Measurements from ENCODE around the gene SPIRE1.
"Not testable (repeated sequence)": the region's sequence is repeated elsewhere in the genome, so short reads cannot be mapped to it uniquely, and the experiment has no call there.

The SPIRE1 gene

DNA sequence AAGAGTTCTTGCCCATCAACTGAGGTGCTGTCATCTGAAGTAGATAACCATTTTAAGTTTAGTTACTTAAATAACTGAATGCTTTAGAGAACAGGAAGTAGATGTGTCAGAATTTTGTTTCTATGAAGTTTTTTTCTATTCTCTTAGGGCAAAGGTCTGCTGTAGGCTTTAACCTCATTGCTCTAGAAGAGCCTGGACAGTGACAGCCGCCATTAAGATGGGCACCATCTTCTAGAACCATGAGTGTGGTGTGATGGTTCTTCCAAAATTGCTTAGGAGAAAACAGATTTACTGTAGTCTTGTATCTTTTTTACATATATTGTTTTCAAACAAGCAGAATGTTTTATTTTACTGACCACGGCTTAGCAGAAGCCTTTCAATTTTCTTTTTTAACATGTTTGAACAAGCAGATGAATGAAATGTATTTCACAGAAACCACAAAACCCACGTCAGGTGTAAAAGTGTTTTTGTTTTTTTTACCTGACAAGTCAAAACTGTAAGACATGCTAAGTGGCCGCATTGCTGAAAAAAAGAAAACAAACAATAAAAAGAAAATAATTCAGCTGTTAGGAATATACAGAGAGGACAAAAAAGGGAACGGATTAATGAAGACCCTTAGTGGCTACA is 172.3 kb downstream of the SPIRE1 start:
- no peaks in the 10 kb centered on the region for H3K36me3 ChIP-seq (ENCODE audit: low read length)
- TF ChIP-seq EZH2phosphoT487 (conservative IDR thresholded peaks at IDR 0.05; ENCODE audit: low read length) = no peak
- TF ChIP-seq, protein P1, sequence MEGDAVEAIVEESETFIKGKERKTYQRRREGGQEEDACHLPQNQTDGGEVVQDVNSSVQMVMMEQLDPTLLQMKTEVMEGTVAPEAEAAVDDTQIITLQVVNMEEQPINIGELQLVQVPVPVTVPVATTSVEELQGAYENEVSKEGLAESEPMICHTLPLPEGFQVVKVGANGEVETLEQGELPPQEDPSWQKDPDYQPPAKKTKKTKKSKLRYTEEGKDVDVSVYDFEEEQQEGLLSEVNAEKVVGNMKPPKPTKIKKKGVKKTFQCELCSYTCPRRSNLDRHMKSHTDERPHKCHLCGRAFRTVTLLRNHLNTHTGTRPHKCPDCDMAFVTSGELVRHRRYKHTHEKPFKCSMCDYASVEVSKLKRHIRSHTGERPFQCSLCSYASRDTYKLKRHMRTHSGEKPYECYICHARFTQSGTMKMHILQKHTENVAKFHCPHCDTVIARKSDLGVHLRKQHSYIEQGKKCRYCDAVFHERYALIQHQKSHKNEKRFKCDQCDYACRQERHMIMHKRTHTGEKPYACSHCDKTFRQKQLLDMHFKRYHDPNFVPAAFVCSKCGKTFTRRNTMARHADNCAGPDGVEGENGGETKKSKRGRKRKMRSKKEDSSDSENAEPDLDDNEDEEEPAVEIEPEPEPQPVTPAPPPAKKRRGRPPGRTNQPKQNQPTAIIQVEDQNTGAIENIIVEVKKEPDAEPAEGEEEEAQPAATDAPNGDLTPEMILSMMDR (IDR thresholded peaks at IDR 0.05; ENCODE audit: insufficient read depth, low read length, poor library complexity, severe bottlenecking) = no peak
- H3K4me2 ChIP-seq (ENCODE audit: low read depth, low read length, poor library complexity, severe bottlenecking) = no peak overlapping the region
- H3K9ac ChIP-seq (ENCODE audit: low read length) = no peak overlapping the region
- H3K4me3 ChIP-seq (ENCODE audit: insufficient read depth, low read length, poor library complexity, severe bottlenecking) = no peak overlapping the region
- H3K79me2 ChIP-seq (ENCODE audit: insufficient read depth, low read length) = no peaks in the 10 kb centered on the region
- H3F3A ChIP-seq (ENCODE audit: insufficient read depth) = no peaks in the 10 kb centered on the region
- no peaks in the 10 kb centered on the region for H3K9me2 ChIP-seq (replicated peaks; ENCODE audit: insufficient read depth, low read length)
- no peak overlapping the region for H3K27ac ChIP-seq (ENCODE audit: low read depth, low read length)
- no peaks in the 10 kb centered on the region for H3K9me3 ChIP-seq (ENCODE audit: insufficient read depth, low read length)
- H2AFZ ChIP-seq (ENCODE audit: low read depth, low read length, severe bottlenecking) = no peak overlapping the region
- H4K20me1 ChIP-seq (ENCODE audit: low read depth, low read length) = no peaks in the 10 kb centered on the region
- H3K27me3 ChIP-seq (ENCODE audit: low read length) = no peaks in the 10 kb centered on the region

DNA sequence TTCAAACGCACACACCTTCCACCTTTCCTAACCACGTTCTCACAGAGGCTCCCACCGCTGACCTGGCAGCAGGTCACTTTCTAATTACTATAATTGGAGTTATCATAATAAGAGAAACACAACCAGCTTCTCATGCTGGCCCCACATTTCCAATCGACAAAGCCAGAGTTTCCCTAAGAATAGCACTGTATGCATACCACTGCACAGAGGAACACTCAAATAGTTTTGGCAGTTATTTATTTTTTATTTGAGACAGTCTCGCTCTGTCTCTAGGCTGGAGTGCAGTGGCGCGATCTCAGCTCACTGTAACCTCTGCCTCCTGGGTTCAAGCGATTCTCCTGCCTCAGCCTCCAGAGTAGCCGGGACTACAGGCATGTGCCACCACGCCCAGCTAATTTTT is 176.0 kb downstream of the SPIRE1 start:
- H3F3A ChIP-seq (ENCODE audit: insufficient read depth); H3K4me3 ChIP-seq (ENCODE audit: insufficient read depth, low read length, poor library complexity, severe bottlenecking); H3K79me2 ChIP-seq (ENCODE audit: insufficient read depth, low read length); H3K27me3 ChIP-seq (ENCODE audit: low read length); H3K9me2 ChIP-seq (replicated peaks; ENCODE audit: insufficient read depth, low read length); H2AFZ ChIP-seq (ENCODE audit: low read depth, low read length, severe bottlenecking); H3K9ac ChIP-seq (ENCODE audit: low read length); H3K27ac ChIP-seq (ENCODE audit: low read depth, low read length); H3K9me3 ChIP-seq (ENCODE audit: insufficient read depth, low read length); H3K4me2 ChIP-seq (ENCODE audit: low read depth, low read length, poor library complexity, severe bottlenecking); H3K36me3 ChIP-seq (ENCODE audit: low read length); H4K20me1 ChIP-seq (ENCODE audit: low read depth, low read length): not testable (repeated sequence)

DNA sequence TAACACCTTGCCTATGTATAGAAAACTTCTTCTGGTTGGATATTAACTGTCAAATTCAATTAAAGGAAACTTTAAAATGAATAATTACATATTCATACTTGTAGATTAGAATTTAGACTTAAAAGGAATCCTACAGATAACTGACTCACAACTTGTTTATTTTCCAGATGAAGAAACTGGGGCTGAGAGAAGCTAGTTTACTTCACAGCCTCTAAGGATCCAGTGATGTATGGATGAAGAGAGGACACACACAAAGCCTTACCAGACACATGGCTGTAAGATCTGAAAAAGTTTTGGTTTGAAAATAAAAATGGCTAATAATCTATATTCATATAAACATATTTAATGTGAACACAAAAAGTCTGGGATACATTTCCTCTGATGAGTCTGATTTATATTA is 177.9 kb downstream of the SPIRE1 start:
- H3K36me3 ChIP-seq (ENCODE audit: low read length) = no peaks in the 10 kb centered on the region
- H3K9me3 ChIP-seq (ENCODE audit: insufficient read depth, low read length) = no peaks in the 10 kb centered on the region
- no peak overlapping the region for H3K9ac ChIP-seq (ENCODE audit: low read length)
- no peaks in the 10 kb centered on the region for H3K79me2 ChIP-seq (ENCODE audit: insufficient read depth, low read length)
- H3F3A ChIP-seq (ENCODE audit: insufficient read depth) = no peaks in the 10 kb centered on the region
- no peaks in the 10 kb centered on the region for H3K9me2 ChIP-seq (replicated peaks; ENCODE audit: insufficient read depth, low read length)
- H2AFZ ChIP-seq (ENCODE audit: low read depth, low read length, severe bottlenecking) = no peak overlapping the region
- no peaks in the 10 kb centered on the region for H4K20me1 ChIP-seq (ENCODE audit: low read depth, low read length)
- H3K27me3 ChIP-seq (ENCODE audit: low read length) = no peaks in the 10 kb centered on the region
- TF ChIP-seq EZH2phosphoT487 (conservative IDR thresholded peaks at IDR 0.05; ENCODE audit: low read length) = no peak
- TF ChIP-seq, protein P1 (IDR thresholded peaks at IDR 0.05; ENCODE audit: insufficient read depth, low read length, poor library complexity, severe bottlenecking) = no peak
- H3K27ac ChIP-seq (ENCODE audit: low read depth, low read length) = no peak overlapping the region
- H3K4me3 ChIP-seq (ENCODE audit: insufficient read depth, low read length, poor library complexity, severe bottlenecking) = no peak overlapping the region
- no peak overlapping the region for H3K4me2 ChIP-seq (ENCODE audit: low read depth, low read length, poor library complexity, severe bottlenecking)

DNA sequence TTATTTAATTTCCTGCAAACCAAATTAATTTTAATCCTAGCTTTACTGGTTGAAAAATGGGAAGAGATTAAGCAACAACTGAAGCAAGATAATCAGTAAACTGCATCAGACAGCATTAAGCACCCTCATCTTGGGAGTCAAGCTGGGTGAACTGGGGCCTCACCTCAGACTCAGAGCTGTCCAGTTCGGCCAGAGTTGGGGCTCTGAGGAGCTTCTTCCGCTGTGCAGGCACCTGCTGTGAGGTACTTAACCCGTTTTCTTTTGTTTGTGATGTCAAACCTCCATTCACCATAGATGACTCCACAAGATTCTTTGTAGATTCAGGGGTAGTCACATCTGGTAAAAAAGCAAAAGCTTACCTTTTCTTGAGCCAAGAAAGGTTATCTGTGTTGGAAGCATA is 178.4 kb downstream of the SPIRE1 start:
- H3K79me2 ChIP-seq (ENCODE audit: insufficient read depth, low read length) = no peaks in the 10 kb centered on the region
- no peaks in the 10 kb centered on the region for H3K9me2 ChIP-seq (replicated peaks; ENCODE audit: insufficient read depth, low read length)
- H3K4me3 ChIP-seq (ENCODE audit: insufficient read depth, low read length, poor library complexity, severe bottlenecking) = no peak overlapping the region
- H3K27ac ChIP-seq (ENCODE audit: low read depth, low read length) = no peak overlapping the region
- H3K36me3 ChIP-seq (ENCODE audit: low read length) = no peaks in the 10 kb centered on the region
- no peaks in the 10 kb centered on the region for H3K9me3 ChIP-seq (ENCODE audit: insufficient read depth, low read length)
- no peak overlapping the region for H3K4me2 ChIP-seq (ENCODE audit: low read depth, low read length, poor library complexity, severe bottlenecking)
- no peaks in the 10 kb centered on the region for H4K20me1 ChIP-seq (ENCODE audit: low read depth, low read length)
- H3K9ac ChIP-seq (ENCODE audit: low read length) = no peak overlapping the region
- no peaks in the 10 kb centered on the region for H3F3A ChIP-seq (ENCODE audit: insufficient read depth)
- TF ChIP-seq, protein P1 (IDR thresholded peaks at IDR 0.05; ENCODE audit: insufficient read depth, low read length, poor library complexity, severe bottlenecking) = no peak
- TF ChIP-seq EZH2phosphoT487 (conservative IDR thresholded peaks at IDR 0.05; ENCODE audit: low read length) = no peak
- no peaks in the 10 kb centered on the region for H3K27me3 ChIP-seq (ENCODE audit: low read length)
- no peak overlapping the region for H2AFZ ChIP-seq (ENCODE audit: low read depth, low read length, severe bottlenecking)
